ENCODE data around the gene YRDC.
A peak's percentile ranks its signal among the peaks of the same experiment; 100 is the strongest.

The YRDC gene

DNA sequence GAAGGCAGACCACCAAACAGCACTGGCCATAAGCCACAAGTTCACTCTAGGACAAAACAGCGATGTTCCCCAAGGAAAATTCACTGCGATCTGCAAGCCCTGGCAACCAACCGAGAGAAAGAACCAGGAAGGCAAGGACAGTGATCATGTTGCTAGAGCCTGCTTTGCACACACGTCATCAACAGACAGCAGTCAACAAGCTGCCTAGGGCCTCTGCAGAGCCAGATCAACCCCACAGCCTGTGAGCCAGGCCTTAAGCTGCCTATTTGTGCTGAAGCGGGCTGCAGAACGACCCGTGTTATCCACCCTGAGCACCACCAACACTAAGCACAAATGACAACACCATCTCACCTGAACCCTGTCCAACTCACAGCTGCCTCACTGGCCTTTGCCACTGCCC, 6.2 kb upstream of the YRDC start:
- TF ChIP-seq, protein P1, sequence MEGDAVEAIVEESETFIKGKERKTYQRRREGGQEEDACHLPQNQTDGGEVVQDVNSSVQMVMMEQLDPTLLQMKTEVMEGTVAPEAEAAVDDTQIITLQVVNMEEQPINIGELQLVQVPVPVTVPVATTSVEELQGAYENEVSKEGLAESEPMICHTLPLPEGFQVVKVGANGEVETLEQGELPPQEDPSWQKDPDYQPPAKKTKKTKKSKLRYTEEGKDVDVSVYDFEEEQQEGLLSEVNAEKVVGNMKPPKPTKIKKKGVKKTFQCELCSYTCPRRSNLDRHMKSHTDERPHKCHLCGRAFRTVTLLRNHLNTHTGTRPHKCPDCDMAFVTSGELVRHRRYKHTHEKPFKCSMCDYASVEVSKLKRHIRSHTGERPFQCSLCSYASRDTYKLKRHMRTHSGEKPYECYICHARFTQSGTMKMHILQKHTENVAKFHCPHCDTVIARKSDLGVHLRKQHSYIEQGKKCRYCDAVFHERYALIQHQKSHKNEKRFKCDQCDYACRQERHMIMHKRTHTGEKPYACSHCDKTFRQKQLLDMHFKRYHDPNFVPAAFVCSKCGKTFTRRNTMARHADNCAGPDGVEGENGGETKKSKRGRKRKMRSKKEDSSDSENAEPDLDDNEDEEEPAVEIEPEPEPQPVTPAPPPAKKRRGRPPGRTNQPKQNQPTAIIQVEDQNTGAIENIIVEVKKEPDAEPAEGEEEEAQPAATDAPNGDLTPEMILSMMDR (IDR thresholded peaks at IDR 0.05; ENCODE audit: control extremely low read depth, extremely low read depth, low read depth, missing control alignments): no peak
- ChIA-PET CTCF (no interaction called here), POLR2A (no interaction called here)
- DNase-seq (ENCODE audit: extremely low spot score): no peak

- POLR2A ChIA-PET: no interaction called here
- CTCF ChIA-PET: interaction anchor here (1.2 to 2.8 kb wide), 2 partner anchors 42 to 46 kb away, joined by 3 to 14 read pairs; partner anchors contain the start of gene MTF1
- DNase-seq (ENCODE audit: extremely low spot score): no peak
- TF ChIP-seq, protein P1 (IDR thresholded peaks at IDR 0.05; ENCODE audit: control extremely low read depth, extremely low read depth, low read depth, missing control alignments): no peak
These were observed 5.6 kb upstream of the YRDC start for GRCh38 chr1:37813529-37814145.

GRCh38 chr1:37811027-37811655, 3.1 kb upstream of the YRDC start:
- TF ChIP-seq, protein P1 (IDR thresholded peaks at IDR 0.05; ENCODE audit: control extremely low read depth, extremely low read depth, low read depth, missing control alignments): peak; percentile 82
- peak; percentile 71 for DNase-seq (ENCODE audit: extremely low spot score)
- ChIA-PET POLR2A (no interaction called here), CTCF (interaction anchor here (1.4 to 2.8 kb wide), 5 partner anchors 9 to 49 kb away, joined by 4 to 14 read pairs (median 6); partner anchors contain the start of gene MTF1)

DNA sequence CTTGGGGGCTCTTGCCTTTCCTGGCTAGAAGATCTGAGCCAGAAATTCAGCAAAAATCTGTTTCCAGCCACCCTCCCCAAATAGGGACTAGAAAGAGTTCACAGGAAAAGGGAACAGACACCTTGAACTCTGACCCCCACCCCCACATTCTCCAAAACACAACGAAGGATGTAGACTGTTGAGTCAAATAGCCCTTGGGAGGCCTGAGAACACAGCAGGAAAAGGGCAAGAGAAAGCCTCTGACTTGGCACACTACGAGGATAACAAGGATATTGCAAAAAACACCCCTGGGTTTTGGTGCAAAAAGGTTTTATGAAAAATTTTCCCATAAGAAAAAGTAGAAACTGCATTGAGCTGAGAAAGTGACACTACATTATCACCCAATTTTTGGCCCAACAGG, 1.9 kb upstream of the YRDC start:
- TF ChIP-seq, protein P1 (IDR thresholded peaks at IDR 0.05; ENCODE audit: control extremely low read depth, extremely low read depth, low read depth, missing control alignments): no peak
- ChIA-PET CTCF (no interaction called here), POLR2A (no interaction called here)
- no peak for DNase-seq (ENCODE audit: extremely low spot score)

DNA sequence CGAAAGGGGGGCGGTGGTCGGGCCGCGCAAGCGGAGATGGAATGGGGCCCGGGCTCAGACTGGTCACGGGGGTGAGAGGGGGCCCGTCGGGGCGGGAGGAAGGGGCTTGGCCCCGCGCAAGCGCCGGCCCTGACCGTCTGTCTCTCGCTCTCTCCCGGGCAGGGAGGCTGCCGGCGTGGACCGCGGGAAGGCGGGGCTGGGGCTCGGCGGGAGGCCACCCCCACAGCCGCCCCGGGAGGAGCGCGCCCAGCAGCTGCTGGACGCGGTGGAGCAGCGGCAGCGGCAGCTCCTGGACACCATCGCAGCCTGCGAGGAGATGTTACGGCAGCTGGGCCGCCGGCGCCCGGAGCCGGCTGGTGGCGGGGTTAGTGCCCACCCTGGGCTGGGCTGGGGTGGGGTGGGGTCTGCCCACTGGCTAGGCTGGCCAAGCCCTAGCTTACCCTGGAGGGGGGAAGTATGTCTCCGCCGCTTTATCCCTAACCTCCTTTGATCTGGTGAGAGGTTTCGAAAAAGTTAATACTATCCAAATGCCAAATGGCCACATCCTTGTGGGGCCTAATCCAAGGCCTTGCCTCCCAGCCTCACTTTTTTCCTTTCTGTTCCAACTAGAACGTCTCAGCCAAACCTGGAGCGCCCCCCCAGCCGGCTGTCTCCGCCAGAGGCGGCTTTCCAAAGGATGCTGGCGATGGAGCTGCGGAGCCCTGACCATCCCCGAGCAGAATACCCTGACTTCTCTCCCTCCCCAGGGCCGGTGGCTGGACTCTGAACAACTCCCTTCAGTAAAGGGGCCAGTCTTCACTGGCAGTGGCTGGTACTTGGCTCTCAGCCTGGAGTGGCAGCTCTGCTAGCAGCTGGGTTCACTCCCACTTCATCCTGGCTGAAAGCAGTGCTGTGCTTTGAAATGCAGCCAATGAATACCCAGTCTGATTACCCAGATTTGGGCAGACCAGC, 636 bp upstream of the YRDC start:
- TF ChIP-seq, protein P1 (IDR thresholded peaks at IDR 0.05; ENCODE audit: control extremely low read depth, extremely low read depth, low read depth, missing control alignments): no peak
- POLR2A ChIA-PET: interaction anchor here (0.6 to 1.4 kb wide), 8 partner anchors 9 to 1203 kb away, joined by 3 to 8 read pairs (median 4); no protein-coding TSS in a partner anchor
- peak; percentile 84 for DNase-seq (ENCODE audit: extremely low spot score)

GRCh38 chr1:37807220-37807554, 821 bp downstream of the YRDC start:
- no peak for DNase-seq (ENCODE audit: extremely low spot score)
- ChIA-PET CTCF (interaction anchor here (1.2 to 2.7 kb wide), 4 partner anchors 10 to 13 kb away, joined by 3 to 11 read pairs (median 4); no protein-coding TSS in a partner anchor), POLR2A (interaction anchor here (1.0 to 1.4 kb wide), 2 partner anchors 16 to 53 kb away, joined by 3 to 5 read pairs; no protein-coding TSS in a partner anchor)
- TF ChIP-seq, protein P1 (IDR thresholded peaks at IDR 0.05; ENCODE audit: control extremely low read depth, extremely low read depth, low read depth, missing control alignments): no peak

More for the DNA sequence above, 636 bp upstream of the YRDC start:
- CTCF ChIA-PET: interaction anchor here (0.6 to 2.7 kb wide), 9 partner anchors 8 to 141 kb away, joined by 3 to 11 read pairs (median 3); partner anchors contain the start of gene MTF1
